Pulmonary artery endothelial cell (primary cell): Measurements from ENCODE around the gene FGF4. TPM values are rescaled to one million over a fixed set of nuclear protein-coding genes. Genes with fewer than 3 reads are reported as not detected.

ENCODE experiments used
- DNase-seq: peaks from one replicate; pipeline ENCODE4 v3.0.0-alpha.2; 2011; ENCODE audit warnings: low read depth, low spot score
- total RNA-seq: library from RNA; depleted of rRNA; stranded (reverse); fragments of >200 nt; gene quantifications from 2 replicates; pipeline ENCODE4 v1.2.3, GENCODE V29; 2014

The FGF4 gene
- total RNA-seq, 1 donor from 2014 or later = not detected

GRCh38 chr11:69807106-69807815 is 32.1 kb upstream of the FGF4 start:
- no peak for DNase-seq

GRCh38 chr11:69804769-69805508 is 29.8 kb upstream of the FGF4 start:
- no peak for DNase-seq

- DNase-seq = no peak
Observed at GRCh38 chr11:69803604-69804218, 28.6 kb upstream of the FGF4 start.

- no peak for DNase-seq
Observed at GRCh38 chr11:69803022-69803421, 27.9 kb upstream of the FGF4 start.

GRCh38 chr11:69802590-69802989 is 27.4 kb upstream of the FGF4 start:
- no peak for DNase-seq

- DNase-seq = no peak
Observed at GRCh38 chr11:69801513-69802335, 26.6 kb upstream of the FGF4 start.

- no peak for DNase-seq
Observed at GRCh38 chr11:69800278-69800677, 25.1 kb upstream of the FGF4 start.

GRCh38 chr11:69799582-69799981 is 24.4 kb upstream of the FGF4 start:
- no peak for DNase-seq

GRCh38 chr11:69799097-69799496 is 24.0 kb upstream of the FGF4 start:
- no peak for DNase-seq

GRCh38 chr11:69797737-69798528 is 22.8 kb upstream of the FGF4 start:
- no peak for DNase-seq

GRCh38 chr11:69797156-69797555 is 22.0 kb upstream of the FGF4 start:
- no peak for DNase-seq

- no peak for DNase-seq
Observed at GRCh38 chr11:69796063-69796462, 20.9 kb upstream of the FGF4 start.

GRCh38 chr11:69791276-69792180 is 16.4 kb upstream of the FGF4 start:
- no peak for DNase-seq

GRCh38 chr11:69788956-69789355 is 13.8 kb upstream of the FGF4 start:
- no peak for DNase-seq

GRCh38 chr11:69787906-69788305 is 12.8 kb upstream of the FGF4 start:
- no peak for DNase-seq

- DNase-seq = no peak
Observed at GRCh38 chr11:69787457-69787856, 12.3 kb upstream of the FGF4 start.

GRCh38 chr11:69781241-69781640 is 6.1 kb upstream of the FGF4 start:
- DNase-seq = no peak

- no peak for DNase-seq
Observed at GRCh38 chr11:69778373-69778772, 3.2 kb upstream of the FGF4 start.

GRCh38 chr11:69774354-69775162 is 583 bp downstream of the FGF4 start:
- DNase-seq = no peak
